IPS DF 6.9 (cell line): ENCODE data around the gene KRTAP10-2.
"Not testable (repeated sequence)": the region's sequence is repeated elsewhere in the genome, so short reads cannot be mapped to it uniquely, and the experiment has no call there.

Experiments
- DNase-seq: peaks from one replicate; pipeline ENCODE4 v3.0.0-alpha.2; 2013; ENCODE audit warnings: low read depth, low spot score
- H3K27ac ChIP-seq: one replicate; pipeline ENCODE4 v1.5.1; 2013; ENCODE audit warnings: low read length, control low read depth
- H3K27me3 ChIP-seq: 2 replicates; pipeline ENCODE4 v1.6.1; 2013; ENCODE audit warnings: mild to moderate bottlenecking, low read length; ENCODE audit not compliant: control insufficient read depth, insufficient read depth
- H3K36me3 ChIP-seq: 2 replicates; pipeline ENCODE4 v1.6.1; 2013; ENCODE audit warnings: low read length; ENCODE audit not compliant: control insufficient read depth, insufficient read depth
- H3K4me1 ChIP-seq: 2 replicates; pipeline ENCODE4 v1.6.1; 2013; ENCODE audit warnings: low read length; ENCODE audit not compliant: control insufficient read depth, insufficient read depth
- H3K4me3 ChIP-seq: 2 replicates; pipeline ENCODE4 v1.5.1; 2013; ENCODE audit warnings: mild to moderate bottlenecking, low read length
- H3K9me3 ChIP-seq: 2 replicates; pipeline ENCODE4 v1.6.1; 2013; ENCODE audit warnings: low read length, inconsistent platforms; ENCODE audit not compliant: control insufficient read depth, insufficient read depth
- WGBS: extraction: QIAGEN DNeasy Blood & Tissue Kit; methylation state at CpG from one replicate; pipeline ENCODE4 v1.1.7; 2013; ENCODE audit warnings: mixed read lengths, missing lambda C conversion rate; ENCODE audit not compliant: insufficient read length, insufficient coverage; 5-methylcytosine and 5-hydroxymethylcytosine counted together

Gene KRTAP10-2

DNA sequence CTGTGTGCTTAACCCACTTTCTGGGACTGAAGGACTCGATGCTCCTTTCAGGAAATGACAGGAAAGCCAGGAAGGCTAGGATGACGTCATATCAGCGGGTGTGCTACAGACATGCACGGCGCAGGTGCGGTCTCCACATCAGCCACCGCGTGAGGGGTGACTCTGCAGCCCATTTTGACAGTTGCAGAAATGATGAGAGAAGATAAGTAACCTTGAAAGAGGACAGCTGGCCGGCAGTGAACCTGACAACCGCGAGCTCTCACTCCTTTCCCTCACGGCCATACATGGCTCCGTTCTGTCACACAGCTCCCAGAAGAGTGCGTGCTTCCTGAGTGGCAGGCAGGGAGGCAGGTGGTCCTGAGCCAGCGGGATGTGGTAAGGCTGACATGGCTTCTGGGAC lies 30.8 kb upstream of the KRTAP10-2 start:
- Histone ChIP-seq H3K9me3 (no peaks in the 10 kb centered on the region; the same call in 1 of the 2 replicates), H3K36me3 (no peaks in the 10 kb centered on the region), H3K4me1 (no peaks in the 10 kb centered on the region; the same call in 1 of the 2 replicates), H3K4me3 (no peak overlapping the region), H3K27ac (no peak overlapping the region), H3K27me3 (no peaks in the 10 kb centered on the region)
- WGBS, result no CpG with 5 or more reads among the region's 15 CpGs
- no peak for DNase-seq

DNA sequence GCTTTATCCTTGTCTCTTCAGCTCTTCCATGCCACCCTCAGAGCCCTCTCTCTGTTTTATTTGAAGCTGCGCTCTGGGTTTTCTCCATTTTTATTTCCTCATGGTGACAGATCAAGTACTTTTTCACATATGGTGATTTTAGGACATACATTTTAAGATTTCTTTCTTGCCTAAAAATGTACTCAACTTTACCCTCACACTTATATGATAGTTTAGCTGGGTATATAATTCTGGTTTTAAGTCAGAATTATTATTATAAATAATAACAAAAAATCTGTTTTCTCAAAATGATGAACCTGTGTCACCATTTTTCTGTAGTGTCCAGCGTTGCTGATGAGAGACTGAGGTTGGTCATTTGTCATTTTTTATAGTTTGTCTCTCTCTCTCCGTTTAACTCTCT lies 29.9 kb upstream of the KRTAP10-2 start:
- no peak for DNase-seq
- Histone ChIP-seq H3K27me3 (no peaks in the 10 kb centered on the region), H3K27ac (no peak overlapping the region), H3K9me3 (no peaks in the 10 kb centered on the region; the same call in 1 of the 2 replicates), H3K36me3 (no peaks in the 10 kb centered on the region), H3K4me3 (no peak overlapping the region), H3K4me1 (no peaks in the 10 kb centered on the region; the same call in 1 of the 2 replicates)
- no CpG with 5 or more reads among the region's 3 CpGs for WGBS

- not testable (repeated sequence) for H3K4me3 ChIP-seq, DNase-seq, H3K36me3 ChIP-seq, H3K9me3 ChIP-seq, H3K27me3 ChIP-seq, H3K27ac ChIP-seq, H3K4me1 ChIP-seq
- whole genome bisulfite sequencing, result no CpG with 5 or more reads among the region's 19 CpGs
These were observed 29.0 kb upstream of the KRTAP10-2 start, which contains the start of gene KRTAP10-5 for GRCh38 chr21:44580231-44580821. TSS of gene KRTAP10-5 (minus strand) at chr21:44580604. CDS start at chr21:44580578, 26 bp downstream.

DNA sequence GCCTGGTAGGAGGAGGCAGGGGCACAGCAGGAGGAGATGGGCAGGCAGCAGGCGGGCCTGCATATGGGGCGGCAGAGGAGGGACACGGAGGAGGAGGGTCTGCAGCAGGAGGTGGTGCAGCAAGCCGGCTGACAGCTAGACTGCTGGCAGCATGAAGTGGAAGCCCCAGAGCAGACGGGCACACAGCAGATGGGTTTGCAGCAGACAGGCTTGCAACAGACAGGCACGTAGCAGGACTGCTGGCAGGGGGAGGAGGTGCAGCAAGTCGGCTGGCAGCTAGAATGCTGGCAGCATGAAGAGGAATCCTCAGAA lies 28.5 kb upstream of the KRTAP10-2 start:
- Histone ChIP-seq H3K27ac (no peak overlapping the region), H3K4me3 (no peak overlapping the region; the same call in 1 of the 2 replicates), H3K9me3 (no peaks in the 10 kb centered on the region; the same call in 1 of the 2 replicates), H3K27me3 (no peaks in the 10 kb centered on the region), H3K4me1 (no peaks in the 10 kb centered on the region), H3K36me3 (no peaks in the 10 kb centered on the region)
- WGBS, result no CpG with 5 or more reads among the region's 7 CpGs
- no peak for DNase-seq

GRCh38 chr21:44579056-44579832 lies 27.9 kb upstream of the KRTAP10-2 start:
- WGBS, result no CpG with 5 or more reads among the region's 22 CpGs
- Histone ChIP-seq H3K36me3 (no peaks in the 10 kb centered on the region), H3K9me3 (no peaks in the 10 kb centered on the region; the same call in 1 of the 2 replicates), H3K4me1 (0 out of 2 replicates have a peak, but pooled peaks cover 3% of the 10 kb centered on the region), H3K27me3 (no peaks in the 10 kb centered on the region), H3K4me3 (no peak overlapping the region), H3K27ac (no peak overlapping the region)
- DNase-seq, result no peak

- no peaks in the 10 kb centered on the region for H3K27me3 ChIP-seq
- no CpG with 5 or more reads among the region's 17 CpGs for WGBS
These were observed 27.2 kb upstream of the KRTAP10-2 start for GRCh38 chr21:44578371-44579055.

DNA sequence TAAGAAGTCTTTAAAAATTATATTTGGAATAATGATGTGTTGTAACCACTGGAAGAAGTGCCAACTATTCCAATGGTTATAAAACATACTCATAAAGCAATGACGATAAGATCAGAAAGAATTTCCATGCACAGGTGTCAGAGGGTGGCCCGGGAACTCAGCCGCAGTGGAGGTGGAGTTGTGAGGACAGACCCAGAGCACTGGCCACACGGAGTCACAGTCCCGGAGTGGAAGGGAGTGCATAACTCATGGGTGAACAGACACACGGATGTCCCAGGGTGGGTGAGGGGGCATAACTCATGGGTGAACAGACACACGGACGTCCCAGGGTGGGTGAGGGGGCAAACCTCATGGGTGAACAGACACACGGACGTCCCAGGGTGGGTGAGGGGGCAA lies 24.7 kb upstream of the KRTAP10-2 start:
- no peaks in the 10 kb centered on the region for H3K27me3 ChIP-seq
- WGBS, result no CpG with 5 or more reads among the region's 10 CpGs
- 0 out of 2 replicates have a peak, but pooled peaks cover 3% of the 10 kb centered on the region for H3K4me1 ChIP-seq
- no peak for DNase-seq
- H3K36me3 ChIP-seq, result no peaks in the 10 kb centered on the region
- no peak overlapping the region for H3K27ac ChIP-seq
- no peaks in the 10 kb centered on the region; the same call in 1 of the 2 replicates for H3K9me3 ChIP-seq
- no peak overlapping the region for H3K4me3 ChIP-seq

More at GRCh38 chr21:44578371-44579055, 27.2 kb upstream of the KRTAP10-2 start:
- no peaks in the 10 kb centered on the region; the same call in 1 of the 2 replicates for H3K9me3 ChIP-seq
- no peak overlapping the region for H3K4me3 ChIP-seq
- 0 out of 2 replicates have a peak, but pooled peaks cover 3% of the 10 kb centered on the region for H3K4me1 ChIP-seq
- DNase-seq, result no peak
- H3K27ac ChIP-seq, result no peak overlapping the region
- H3K36me3 ChIP-seq, result no peaks in the 10 kb centered on the region

DNA sequence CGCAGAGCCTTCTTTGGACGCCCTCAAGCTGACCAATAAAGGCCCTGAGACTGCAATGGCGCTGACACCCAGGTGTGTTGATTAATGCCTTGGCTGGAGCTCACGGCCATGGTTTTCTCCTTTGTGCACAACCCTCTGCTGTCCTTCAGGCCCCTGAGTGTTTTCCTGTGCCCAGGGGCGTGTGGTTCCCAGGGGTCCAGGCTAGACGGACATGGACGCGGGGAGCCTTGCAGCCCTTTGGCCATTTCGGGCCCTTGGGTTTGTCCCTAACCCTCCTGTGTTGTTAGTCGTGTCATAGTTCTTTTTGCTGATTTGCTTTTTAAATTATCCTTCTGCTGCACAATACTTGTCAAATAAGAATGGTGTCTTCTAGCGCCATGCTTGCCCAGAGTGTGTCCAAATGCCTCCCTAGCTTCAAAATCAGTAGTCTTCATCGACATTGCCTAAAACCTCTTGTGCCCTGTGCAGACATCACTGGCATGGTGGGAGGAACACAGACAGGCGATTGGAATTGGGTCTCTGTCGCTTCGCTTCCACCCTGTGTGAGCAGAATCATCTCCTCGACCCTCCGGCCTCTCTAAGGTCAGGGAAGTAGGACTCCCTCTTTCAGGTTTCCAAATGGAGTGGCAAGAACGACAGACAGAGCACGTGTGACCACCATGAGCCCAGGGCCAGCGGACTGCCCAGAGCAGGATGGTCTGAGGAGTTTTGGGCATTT lies 24.2 kb upstream of the KRTAP10-2 start:
- no peaks in the 10 kb centered on the region; the same call in 1 of the 2 replicates for H3K9me3 ChIP-seq
- DNase-seq, result no peak
- no peak overlapping the region for H3K4me3 ChIP-seq
- H3K4me1 ChIP-seq, result 0 out of 2 replicates have a peak, but pooled peaks cover 3% of the 10 kb centered on the region
- no CpG with 5 or more reads among the region's 20 CpGs for WGBS
- no peaks in the 10 kb centered on the region for H3K36me3 ChIP-seq
- no peaks in the 10 kb centered on the region for H3K27me3 ChIP-seq
- no peak overlapping the region for H3K27ac ChIP-seq

- Histone ChIP-seq H3K9me3 (no peaks in the 10 kb centered on the region; the same call in 1 of the 2 replicates), H3K27me3 (no peaks in the 10 kb centered on the region), H3K36me3 (no peaks in the 10 kb centered on the region), H3K27ac (no peak overlapping the region), H3K4me1 (0 out of 2 replicates have a peak, but pooled peaks cover 3% of the 10 kb centered on the region), H3K4me3 (no peak overlapping the region)
- DNase-seq, result no peak
- WGBS, result no CpG with 5 or more reads among the region's 21 CpGs
These were observed 23.4 kb upstream of the KRTAP10-2 start for GRCh38 chr21:44574457-44575306.
